Body of pancreas (tissue), 4 donors: ENCODE data around the gene LOX. TPM values are rescaled to one million over a fixed set of nuclear protein-coding genes. Genes with fewer than 3 reads are reported as not detected.

Experiments
- ATAC-seq: fragments of 150-250 bp; one replicate; pipeline ENCODE4 v1.9.1; 2016
- DNase-seq, 4 donors: peaks; one replicate each; pipeline ENCODE4 v3.0.0-alpha.2; 2019
- H3K27ac ChIP-seq, 4 donors: fragments of 200-600 bp; sonication (generic); 1 replicate in 3 of 4; 2 replicates in 1 of 4; pipeline versions ENCODE4 v1.5.1 to v1.6.1; 2016 to 2019; ENCODE audit warnings: mild to moderate bottlenecking in 1 of 4, mixed read lengths in 1 of 4, moderate library complexity in 1 of 4
- H3K27me3 ChIP-seq, 2 donors: fragments of 200-600 bp; sonication (generic); one replicate each; pipeline ENCODE4 v1.6.0; 2016; ENCODE audit warnings: mild to moderate bottlenecking in 1 of 2
- H3K36me3 ChIP-seq, 2 donors: fragments of 200-600 bp; sonication (generic); replicated peaks in 1 of 2; 2 replicates each; pipeline ENCODE4 v1.5.1; 2016; ENCODE audit warnings: low read depth in 2 of 2; ENCODE audit not compliant: insufficient read depth in 1 of 2
- H3K4me1 ChIP-seq: fragments of 200-600 bp; sonication (generic); one replicate; pipeline ENCODE4 v1.6.0; 2016
- H3K4me3 ChIP-seq, 2 donors: fragments of 200-600 bp; sonication (generic); 1 replicate in 1 of 2; 2 replicates in 1 of 2; pipeline ENCODE4 v1.5.1; 2016 to 2019
- H3K9me3 ChIP-seq, 3 donors: fragments of 200-600 bp; sonication (generic); 1 replicate in 2 of 3; 2 replicates in 1 of 3; pipeline ENCODE4 v1.5.1; 2016
- POLR2A ChIP-seq, 3 donors: fragments of 450-650 bp; IDR thresholded peaks; one replicate each; pipeline ENCODE4 v1.6.1; 2016; ENCODE audit warnings: antibody characterized with exemption in 3 of 3, mild to moderate bottlenecking in 2 of 3
- WGBS, 2 donors: methylation state at CpG; one replicate each; pipeline ENCODE4 v1.1.5; 2017; 5-methylcytosine and 5-hydroxymethylcytosine counted together
- intact Hi-C: fragments of 100-400 bp; cut with DNase I; formaldehyde crosslinking; loops from one replicate; pipeline ENCODE4 v1.15.1; 2023
- total RNA-seq, 2 donors: library from RNA; depleted of rRNA; stranded (reverse); fragments of >200 nt; gene quantifications; one replicate each; pipeline ENCODE4 v1.1.0, GENCODE V29; 2016
- TF ChIP-seq, protein P1 (sequence below), 7 experiments: fragments of 450-650 bp in 4 of 7; fragments of 200-600 bp in 3 of 7; sonication (generic) in 3 of 7; IDR thresholded peaks; one replicate each; pipeline ENCODE4 v1.5.1; 2016 to 2019; ENCODE audit warnings: antibody characterized with exemption in 7 of 7

LOX gene
- total RNA-seq, 2 donors from 2014 or later = 6.6 to 14.0 TPM

- H3K4me1 ChIP-seq = no peaks in the 10 kb centered on the region
- H3K36me3 ChIP-seq = no peaks in the 10 kb centered on the region
- ATAC-seq (no peak), DNase-seq (no peak)
- H3K9me3 ChIP-seq = no peaks in the 10 kb centered on the region
- no peak overlapping the region for H3K27ac ChIP-seq
- intact Hi-C loops = no loop called here
- H3K27me3 ChIP-seq = no peaks in the 10 kb centered on the region
- WGBS, 2 donors = 91 to 92% methylated on average over 3 of the region's 3 CpGs
- TF ChIP-seq POLR2A (IDR thresholded peaks at IDR 0.05) = no peak
- TF ChIP-seq, protein P1, sequence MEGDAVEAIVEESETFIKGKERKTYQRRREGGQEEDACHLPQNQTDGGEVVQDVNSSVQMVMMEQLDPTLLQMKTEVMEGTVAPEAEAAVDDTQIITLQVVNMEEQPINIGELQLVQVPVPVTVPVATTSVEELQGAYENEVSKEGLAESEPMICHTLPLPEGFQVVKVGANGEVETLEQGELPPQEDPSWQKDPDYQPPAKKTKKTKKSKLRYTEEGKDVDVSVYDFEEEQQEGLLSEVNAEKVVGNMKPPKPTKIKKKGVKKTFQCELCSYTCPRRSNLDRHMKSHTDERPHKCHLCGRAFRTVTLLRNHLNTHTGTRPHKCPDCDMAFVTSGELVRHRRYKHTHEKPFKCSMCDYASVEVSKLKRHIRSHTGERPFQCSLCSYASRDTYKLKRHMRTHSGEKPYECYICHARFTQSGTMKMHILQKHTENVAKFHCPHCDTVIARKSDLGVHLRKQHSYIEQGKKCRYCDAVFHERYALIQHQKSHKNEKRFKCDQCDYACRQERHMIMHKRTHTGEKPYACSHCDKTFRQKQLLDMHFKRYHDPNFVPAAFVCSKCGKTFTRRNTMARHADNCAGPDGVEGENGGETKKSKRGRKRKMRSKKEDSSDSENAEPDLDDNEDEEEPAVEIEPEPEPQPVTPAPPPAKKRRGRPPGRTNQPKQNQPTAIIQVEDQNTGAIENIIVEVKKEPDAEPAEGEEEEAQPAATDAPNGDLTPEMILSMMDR (IDR thresholded peaks at IDR 0.05) = no peak
- H3K4me3 ChIP-seq = no peak overlapping the region
Measured at GRCh38 chr5:122051569-122051968, 26.5 kb downstream of the LOX start.

- Histone ChIP-seq H3K9me3 (no peaks in the 10 kb centered on the region), H3K27ac (no peak overlapping the region), H3K4me3 (no peak overlapping the region), H3K4me1 (no peaks in the 10 kb centered on the region), H3K36me3 (no peaks in the 10 kb centered on the region), H3K27me3 (no peaks in the 10 kb centered on the region)
- ATAC-seq = no peak
- intact Hi-C loops = no loop called here
- TF ChIP-seq, protein P1 (IDR thresholded peaks at IDR 0.05) = no peak
- TF ChIP-seq POLR2A (IDR thresholded peaks at IDR 0.05) = no peak
- DNase-seq = no peak
Measured at GRCh38 chr5:122050959-122051358, 27.1 kb downstream of the LOX start.

GRCh38 chr5:122040636-122041302 lies 37.3 kb downstream of the LOX start:
- no peaks in the 10 kb centered on the region for H3K36me3 ChIP-seq
- no peak overlapping the region for H3K4me3 ChIP-seq
- 73 to 85% methylated on average over 3 of the region's 3 CpGs for WGBS, 2 donors
- H3K9me3 ChIP-seq = peaks cover 0 to 3% (median 0%) of the 10 kb centered on the region in 3 donors
- DNase-seq (no peak), ATAC-seq (no peak)
- H3K27me3 ChIP-seq = no peaks in the 10 kb centered on the region
- intact Hi-C loops = no loop called here
- no peaks in the 10 kb centered on the region for H3K4me1 ChIP-seq
- no peak overlapping the region for H3K27ac ChIP-seq
- TF ChIP-seq POLR2A (IDR thresholded peaks at IDR 0.05) = no peak
- TF ChIP-seq, protein P1 (IDR thresholded peaks at IDR 0.05) = no peak

DNA sequence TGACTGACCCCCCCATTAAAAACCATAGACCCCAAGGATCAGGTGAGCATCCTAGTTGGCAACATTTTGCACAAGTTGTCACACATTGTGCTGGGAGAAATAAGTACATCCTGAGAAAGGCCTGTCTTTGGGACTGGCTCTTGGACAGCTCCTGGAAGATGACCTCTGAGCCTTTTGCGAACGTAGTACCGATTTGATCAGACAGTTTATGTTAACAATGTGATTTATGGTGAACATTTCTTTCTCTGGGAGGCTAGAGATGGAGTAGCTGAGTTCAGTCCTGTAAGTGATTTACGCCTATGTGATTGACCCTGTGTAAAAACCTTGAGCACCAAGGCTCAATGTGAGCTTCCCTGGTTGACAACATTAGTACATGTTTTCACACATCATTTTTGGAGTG lies 41.7 kb downstream of the LOX start:
- Histone ChIP-seq H3K4me3 (no peak overlapping the region), H3K4me1 (no peaks in the 10 kb centered on the region), H3K9me3 (no peaks in the 10 kb centered on the region), H3K27ac (no peak overlapping the region), H3K36me3 (no peaks in the 10 kb centered on the region), H3K27me3 (no peaks in the 10 kb centered on the region)
- ATAC-seq = no peak
- TF ChIP-seq, protein P1 (IDR thresholded peaks at IDR 0.05) = no peak
- no peak for TF ChIP-seq POLR2A (IDR thresholded peaks at IDR 0.05)
- intact Hi-C loops = no loop called here
- DNase-seq = no peak
- WGBS, 2 donors = 65 to 87% methylated on average over 4 of the region's 4 CpGs

GRCh38 chr5:122035913-122036312 lies 42.1 kb downstream of the LOX start:
- no peaks in the 10 kb centered on the region for H3K36me3 ChIP-seq
- H3K4me1 ChIP-seq = no peaks in the 10 kb centered on the region
- no peaks in the 10 kb centered on the region for H3K9me3 ChIP-seq
- ATAC-seq (no peak), DNase-seq (no peak)
- 35 to 42% methylated on average over 2 of the region's 2 CpGs for WGBS, 2 donors
- no peak for TF ChIP-seq POLR2A (IDR thresholded peaks at IDR 0.05)
- TF ChIP-seq, protein P1 (IDR thresholded peaks at IDR 0.05) = no peak
- H3K4me3 ChIP-seq = no peak overlapping the region
- no peaks in the 10 kb centered on the region for H3K27me3 ChIP-seq
- intact Hi-C loops = no loop called here
- H3K27ac ChIP-seq = no peak overlapping the region
